ENCODE data around the gene CLDN1. TPM values are rescaled to one million over a fixed set of nuclear protein-coding genes. Genes with fewer than 3 reads are reported as not detected.

CLDN1 gene
- total and polyA plus RNA-seq, 2 of the 8 experiments (the other 6 are each of a cell fraction or from before 2014, with no cell fraction given), result 3.1 to 6.1 TPM

DNA sequence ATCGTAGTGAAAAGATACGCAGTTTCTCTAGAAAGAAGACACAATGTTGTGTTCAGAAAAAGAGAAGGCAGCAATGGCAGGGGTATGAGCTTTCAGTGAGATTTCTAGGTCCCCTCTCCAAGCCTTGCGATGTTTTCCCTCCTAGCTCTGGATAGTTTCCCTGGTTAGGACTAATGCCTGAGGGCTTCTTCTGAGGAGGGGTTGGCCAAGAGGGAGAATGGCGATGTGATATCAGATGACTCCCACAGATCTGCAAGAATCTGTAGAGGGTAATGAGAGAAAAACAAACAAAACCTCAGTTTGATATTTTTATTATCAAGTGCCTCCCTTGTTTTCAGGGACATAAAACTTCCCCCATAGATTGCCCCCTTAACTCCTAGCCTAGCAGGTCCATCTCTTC is 4.1 kb upstream of the CLDN1 start:
- no peak for FAIRE-seq
- TF ChIP-seq MAFK (IDR thresholded peaks at IDR 0.05; ENCODE audit: low read depth, low read length), result no peak

More for the DNA sequence above, 4.1 kb upstream of the CLDN1 start:
- Histone ChIP-seq H2BK15ac (ENCODE audit: low read length) (no peak overlapping the region), H3K27ac (ENCODE audit: low read depth, low read length) (no peak overlapping the region), H3K4me2 (ENCODE audit: insufficient read depth in 1 of 2, low read depth in 2 of 2, low read length in 2 of 2) (no peak overlapping the region), H3K4me1 (replicated peaks in 1 of 4; ENCODE audit: control insufficient read depth in 3 of 4, insufficient read depth in 4 of 4, low read length in 3 of 4) (peaks cover 2 to 13% (median 8%) of the 10 kb centered on the region in 4 experiments; a peak in 5 of 7 replicates), H3K9ac (replicated peaks in 1 of 4; ENCODE audit: extremely low read depth in 1 of 4, low read depth in 3 of 4, low read length in 3 of 4) (no peak overlapping the region), H3K23me2 (ENCODE audit: low read depth, low read length) (peaks cover 6% of the 10 kb centered on the region; the same call in 1 of the 2 replicates), H3K27me3 (replicated peaks in 1 of 4; ENCODE audit: control insufficient read depth in 3 of 4, extremely low read depth in 1 of 4, insufficient read depth in 3 of 4, low read length in 3 of 4) (peaks cover 0 to 7% (median 5%) of the 10 kb centered on the region in 4 experiments; a peak in 4 of 7 replicates), H3K9me3 (ENCODE audit: insufficient read depth in 2 of 2, low read depth in 1 of 2, low read length in 1 of 2) (no peaks in the 10 kb centered on the region), H2AK5ac (ENCODE audit: low read depth, low read length) (no peak overlapping the region), H4K5ac (ENCODE audit: insufficient read length, low read depth, low read length) (no peak overlapping the region), H3K79me2 (ENCODE audit: control insufficient read depth in 1 of 2, insufficient read depth in 2 of 2, low read length in 2 of 2) (no peaks in the 10 kb centered on the region), H3K4me3 (ENCODE audit: extremely low read depth in 1 of 4, insufficient read depth in 2 of 4, low read depth in 3 of 4, low read length in 4 of 4) (no peak overlapping the region), H2BK20ac (ENCODE audit: low read length) (no peak overlapping the region), H3K56ac (replicated peaks; ENCODE audit: insufficient read length, low read depth, low read length) (no peak overlapping the region), H4K91ac (replicated peaks; ENCODE audit: insufficient read length, low read length) (no peak overlapping the region), H2BK120ac (replicated peaks; ENCODE audit: low read depth, low read length) (no peak overlapping the region), H3K36me3 (ENCODE audit: control insufficient read depth in 2 of 4, insufficient read depth in 4 of 4, low read length in 3 of 4) (no peaks in the 10 kb centered on the region), H3K79me1 (ENCODE audit: low read depth, low read length) (no peaks in the 10 kb centered on the region), H3K4ac (replicated peaks; ENCODE audit: insufficient read length, low read depth, low read length) (no peak overlapping the region), H2BK5ac (ENCODE audit: low read depth, low read length) (no peak overlapping the region), H3K14ac (ENCODE audit: insufficient read length) (no peak overlapping the region), H4K20me1 (replicated peaks in 1 of 2; ENCODE audit: control insufficient read depth in 1 of 2, insufficient read depth in 2 of 2, low read length in 2 of 2) (no peaks in the 10 kb centered on the region), H2AFZ (ENCODE audit: low read length) (0 out of 2 replicates have a peak overlapping the region, but pooled peaks have one; percentile 55), H3K23ac (ENCODE audit: insufficient read length) (no peak overlapping the region), H2BK12ac (ENCODE audit: low read depth, low read length) (no peak overlapping the region), H4K8ac (ENCODE audit: extremely low read depth, insufficient read depth, low read length) (no peak overlapping the region), H3K18ac (ENCODE audit: extremely low read depth, low read length) (no peak overlapping the region)
- 88% methylated on average over 4 of the region's 4 CpGs; no CpG with 5 or more reads in 1 of the 2 experiments for WGBS, 2 experiments (ENCODE audit: extremely low coverage in 1 of 2, insufficient coverage in 1 of 2, insufficient read length in 1 of 2, insufficient replicate concordance in 2 of 2, low coverage in 1 of 2, low lambda C conversion rate in 2 of 2, missing lambda C conversion rate in 1 of 2)
- no peak for DNase-seq (ENCODE audit: low read depth in 1 of 2, low spot score in 2 of 2)
- ChIA-PET POLR2A (ENCODE audit: partially characterized antibody) (interaction anchor here (0.5 kb wide), 1 partner anchor 241 kb away, joined by 3 read pairs; no protein-coding TSS in a partner anchor), CTCF (ENCODE audit: partially characterized antibody) (interaction anchor here (0.7 to 6.3 kb wide), 5 partner anchors 8 to 366 kb away, joined by 3 to 54 read pairs (median 3); no protein-coding TSS in a partner anchor)

Data from H1 (cell line).